CD4-positive, alpha-beta T cell treated with Interleukin-4 for 4 hours (primary cell): ENCODE measurements around the gene MMP20.

Experiments used
- DNase-seq: peaks from one replicate; pipeline ENCODE4 v3.0.0-alpha.2; 2020

Gene MMP20

DNA sequence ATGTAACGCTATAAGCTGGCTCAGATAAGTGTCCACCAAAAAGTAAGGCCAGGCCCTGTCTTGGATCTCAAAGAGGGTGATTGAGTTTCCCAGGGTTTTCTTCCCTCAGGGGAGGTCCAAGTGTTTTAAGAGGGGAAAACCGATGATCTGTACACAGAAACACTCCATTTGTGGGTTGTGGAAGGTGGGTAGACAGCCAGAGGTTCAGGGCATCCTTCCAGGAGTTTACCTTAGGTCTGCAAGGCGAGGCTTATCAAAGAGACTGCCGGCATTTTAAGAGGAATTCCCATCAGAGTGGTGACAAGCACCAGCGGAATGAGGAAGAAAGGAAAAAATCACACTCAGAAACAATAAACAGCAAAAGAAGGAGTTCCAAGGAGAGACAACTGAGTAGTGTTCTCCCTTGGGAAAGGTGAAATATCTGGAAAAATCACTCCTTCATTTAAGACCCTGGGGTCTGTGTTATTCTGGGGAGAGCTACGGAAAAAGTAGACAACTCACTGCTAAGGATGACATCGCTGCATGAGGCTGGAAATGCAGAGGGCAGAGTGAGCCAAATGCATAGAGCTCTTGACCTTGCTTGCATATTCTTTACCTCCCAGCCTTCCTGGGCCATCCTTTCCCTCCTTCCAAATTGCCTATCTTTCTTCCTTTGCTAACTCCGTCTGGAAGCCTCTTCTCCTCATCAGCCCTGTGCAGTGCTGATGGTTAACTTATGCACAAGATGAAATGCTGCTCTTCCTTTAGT lies 72.5 kb downstream of the MMP20 start:
- DNase-seq = no peak

DNA sequence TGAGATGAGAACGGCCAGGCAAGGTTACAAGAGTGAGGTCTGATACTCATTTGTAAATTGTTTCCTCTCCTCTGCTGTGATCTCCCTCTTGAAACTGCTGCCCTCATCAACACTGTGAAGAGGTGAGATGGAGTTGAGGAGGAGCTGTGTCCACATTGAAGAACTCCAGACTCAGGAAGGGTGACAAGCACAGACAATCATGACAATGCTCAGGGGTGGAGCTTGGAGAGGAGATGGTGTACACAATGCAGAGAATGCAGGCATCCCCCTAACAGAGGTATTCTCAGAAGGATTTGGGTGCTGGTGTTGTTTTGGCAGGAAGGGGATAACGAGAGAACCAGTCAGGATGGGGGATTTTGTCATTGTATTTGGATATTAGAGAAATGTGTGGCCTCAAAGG lies 73.1 kb downstream of the MMP20 start:
- DNase-seq = no peak

DNA sequence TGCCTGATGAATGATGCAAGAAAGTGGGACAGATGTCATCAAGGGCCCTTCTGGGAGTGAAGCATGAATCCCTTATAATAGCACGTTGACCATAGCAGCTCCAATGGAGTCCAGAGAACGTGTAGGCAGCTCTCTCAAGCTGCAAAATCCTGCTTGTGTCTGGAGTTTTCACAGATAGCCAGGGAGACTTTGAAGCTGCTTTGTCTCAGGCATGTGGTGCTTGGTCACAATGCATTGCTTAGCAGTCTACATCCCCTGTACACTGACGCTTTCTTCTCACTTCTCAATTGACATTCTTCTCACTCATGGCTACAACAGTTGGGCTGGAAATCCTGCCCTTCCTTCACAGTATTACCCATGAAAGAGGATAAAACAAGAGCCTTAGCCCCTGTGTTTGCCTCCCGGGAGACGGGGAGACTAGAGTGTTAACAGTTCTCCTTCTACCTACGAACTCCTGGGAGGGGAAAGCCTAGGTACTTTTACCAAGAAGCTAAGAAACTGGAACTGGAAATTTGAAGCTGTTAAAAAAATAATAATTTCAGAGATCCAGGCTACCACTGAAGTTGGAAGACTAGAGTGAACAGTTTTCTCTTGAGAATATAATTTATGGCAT lies 73.9 kb downstream of the MMP20 start:
- DNase-seq = no peak

GRCh38 chr11:102546923-102547471 lies 78.1 kb downstream of the MMP20 start:
- peak; percentile 13 for DNase-seq

DNA sequence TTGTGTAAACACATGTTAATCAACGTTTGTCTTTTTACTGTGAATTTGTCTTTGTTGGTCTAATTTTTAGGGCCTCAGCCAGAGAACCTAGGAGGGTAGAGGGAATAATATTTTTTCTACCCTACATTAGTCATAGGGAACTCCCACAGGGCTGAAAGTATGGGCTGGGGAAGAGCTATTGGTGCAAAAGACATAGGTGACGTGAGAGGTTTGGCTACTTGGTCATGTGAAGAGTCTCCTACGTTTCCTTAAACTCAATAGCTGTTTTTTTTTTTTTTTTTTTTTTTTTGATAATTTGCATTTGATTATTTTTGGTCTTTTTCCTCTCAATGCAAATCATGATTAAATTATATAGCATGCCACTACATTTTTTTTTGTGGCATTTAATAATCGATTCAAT lies 78.7 kb downstream of the MMP20 start:
- DNase-seq = no peak

DNA sequence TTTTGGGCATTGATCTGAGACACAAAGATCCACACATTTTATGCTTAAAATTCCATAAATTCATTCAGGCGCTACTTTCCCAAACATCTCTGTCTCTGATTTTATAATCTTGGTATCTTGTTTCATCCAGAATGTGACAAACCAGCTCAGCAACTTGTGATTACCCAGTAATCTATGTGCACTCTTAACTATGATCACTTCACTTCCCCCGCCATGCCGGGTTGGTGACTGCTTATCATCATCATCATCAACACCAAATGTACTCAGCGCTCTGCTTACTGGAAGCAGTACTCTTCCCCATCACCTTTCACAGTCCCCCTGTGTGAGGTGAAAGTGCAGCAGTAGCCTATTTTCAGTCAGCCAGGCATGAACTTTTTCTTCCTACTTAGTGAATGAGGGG lies 79.4 kb downstream of the MMP20 start:
- DNase-seq = no peak

GRCh38 chr11:102544594-102544993 lies 80.5 kb downstream of the MMP20 start:
- DNase-seq = no peak

DNA sequence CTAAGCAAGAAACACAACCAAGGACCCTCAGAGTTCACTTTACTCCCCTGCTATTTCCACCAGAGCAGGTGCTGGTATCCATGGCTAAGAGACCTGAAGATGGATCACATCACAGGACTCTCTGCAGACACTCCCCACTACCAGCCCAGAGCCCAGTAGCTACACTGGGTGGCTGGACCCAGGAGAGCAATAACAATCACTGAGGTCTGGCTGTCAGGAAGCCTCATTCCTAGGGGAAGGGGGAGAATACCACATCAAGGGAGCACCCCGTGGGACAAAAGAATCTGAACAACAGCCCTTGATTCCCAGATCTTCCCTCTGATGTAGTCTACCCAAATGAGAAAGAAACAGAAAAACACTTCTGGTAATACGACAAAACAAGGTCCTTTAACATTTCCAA lies 85.6 kb downstream of the MMP20 start:
- no peak for DNase-seq

DNA sequence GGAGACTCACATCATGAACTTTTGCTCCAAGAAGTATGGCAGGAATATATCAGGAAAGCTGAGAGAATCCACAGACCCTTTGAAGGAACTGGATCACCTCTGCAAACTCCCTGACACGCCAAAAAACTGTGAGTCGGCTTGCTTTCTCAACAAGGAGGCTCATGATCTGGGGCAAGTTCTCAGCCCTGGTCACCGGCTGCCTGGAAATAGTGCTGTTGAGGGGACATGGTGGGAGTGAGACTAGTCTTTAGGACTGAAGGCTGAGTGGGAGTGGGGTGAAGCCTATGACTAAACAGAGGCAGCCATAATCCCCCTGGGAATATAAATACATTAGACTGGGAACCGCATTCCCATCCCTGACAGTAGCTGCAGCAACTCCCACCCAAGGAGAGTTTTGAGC lies 86.2 kb downstream of the MMP20 start:
- DNase-seq = no peak

- no peak for DNase-seq
These were observed 90.8 kb downstream of the MMP20 start for GRCh38 chr11:102534261-102534872.

- no peak for DNase-seq
These were observed 94.6 kb downstream of the MMP20 start, which contains the start of gene MMP7 for GRCh38 chr11:102530558-102530957. Gene MMP7 (minus strand): TSS chr11:102530747. CDS start chr11:102530700, 47 bp downstream.

- no peak for DNase-seq
These were observed 96.5 kb downstream of the MMP20 start for GRCh38 chr11:102528618-102529017.

DNA sequence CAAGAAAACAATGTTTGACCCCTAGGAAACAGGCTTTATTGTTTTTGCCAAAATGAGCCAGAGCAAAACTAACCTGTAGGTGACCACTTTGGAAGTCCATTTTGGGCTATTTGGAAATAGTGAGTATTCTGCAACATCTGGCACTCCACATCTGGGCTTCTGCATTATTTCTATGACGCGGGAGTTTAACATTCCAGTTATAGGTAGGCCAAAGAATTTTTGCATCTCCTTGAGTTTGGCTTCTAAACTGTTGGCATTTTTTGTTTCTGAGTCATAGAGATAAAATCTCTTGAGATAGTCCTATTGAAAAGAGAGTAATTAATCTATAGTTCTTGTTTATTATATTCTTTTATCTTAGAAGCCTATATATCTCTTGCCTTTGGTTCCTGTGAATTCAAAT lies 97.4 kb downstream of the MMP20 start:
- DNase-seq = no peak

GRCh38 chr11:102527041-102527440 lies 98.1 kb downstream of the MMP20 start:
- DNase-seq = no peak
